G401 (cell line): Measurements from ENCODE around the gene CHRD. TPM values are rescaled to one million over a fixed set of nuclear protein-coding genes. Genes with fewer than 3 reads are reported as not detected.

Source experiments
- DNase-seq: peaks from one replicate; pipeline ENCODE4 v3.0.0-alpha.2; 2015; ENCODE audit warnings: low spot score
- in situ Hi-C: cut with HindIII; loops from 2 replicates; pipeline ENCODE4 v1.10.0; 2016; ENCODE audit warnings: low sequenced_read_pairs, mixed read lengths
- total RNA-seq: library from RNA; depleted of rRNA; stranded (reverse); fragments of >200 nt; shearing (Covaris generic); gene quantifications from 2 replicates; pipeline ENCODE4 v1.2.3, GENCODE V29; 2014

CHRD gene
- total RNA-seq, 1 experiment from 2014 or later = 1.4 TPM

GRCh38 chr3:184345317-184346144 lies 34.3 kb upstream of the CHRD start:
- peak; percentile 97 for DNase-seq
- in situ Hi-C loops = no loop called here

- in situ Hi-C loops = no loop called here
Observed at GRCh38 chr3:184346480-184347190, 33.2 kb upstream of the CHRD start.

GRCh38 chr3:184347321-184348056 lies 32.4 kb upstream of the CHRD start:
- no peak for DNase-seq
- in situ Hi-C loops = no loop called here

More at GRCh38 chr3:184346480-184347190, 33.2 kb upstream of the CHRD start:
- no peak for DNase-seq

- in situ Hi-C loops = no loop called here
- DNase-seq = no peak
Observed at GRCh38 chr3:184348057-184348382, 31.8 kb upstream of the CHRD start.

- DNase-seq = no peak
- in situ Hi-C loops = no loop called here
Observed at GRCh38 chr3:184349563-184350470, 30.0 kb upstream of the CHRD start.

GRCh38 chr3:184350618-184351017 lies 29.2 kb upstream of the CHRD start:
- no peak for DNase-seq
- in situ Hi-C loops = no loop called here

- no peak for DNase-seq
- in situ Hi-C loops = no loop called here
Observed at GRCh38 chr3:184351511-184352148, 28.2 kb upstream of the CHRD start.

GRCh38 chr3:184352149-184352785 lies 27.6 kb upstream of the CHRD start:
- no peak for DNase-seq
- in situ Hi-C loops = no loop called here

- in situ Hi-C loops = no loop called here
Observed at GRCh38 chr3:184352897-184353545, 26.8 kb upstream of the CHRD start.

GRCh38 chr3:184353546-184353941 lies 26.3 kb upstream of the CHRD start:
- in situ Hi-C loops = no loop called here
- no peak for DNase-seq

More at GRCh38 chr3:184352897-184353545, 26.8 kb upstream of the CHRD start:
- DNase-seq = no peak

GRCh38 chr3:184354121-184354728 lies 25.6 kb upstream of the CHRD start:
- in situ Hi-C loops = no loop called here
- DNase-seq = no peak

GRCh38 chr3:184354754-184355153 lies 25.1 kb upstream of the CHRD start:
- DNase-seq = no peak
- in situ Hi-C loops = no loop called here

- DNase-seq = no peak
- in situ Hi-C loops = no loop called here
Observed at GRCh38 chr3:184355261-184356040, 24.4 kb upstream of the CHRD start.

GRCh38 chr3:184357248-184358123 lies 22.4 kb upstream of the CHRD start:
- in situ Hi-C loops = no loop called here
- DNase-seq = no peak

GRCh38 chr3:184358124-184358767 lies 21.6 kb upstream of the CHRD start:
- in situ Hi-C loops = no loop called here

More at GRCh38 chr3:184358124-184358767, 21.6 kb upstream of the CHRD start:
- DNase-seq = no peak
